Loucy (cell line): ENCODE results near the gene ZC3HAV1.

ENCODE experiments used
- H2AFZ ChIP-seq: fragments of 200-600 bp; sonication (generic); 2 replicates; pipeline ENCODE4 v1.6.0; 2016; ENCODE audit warnings: antibody characterized with exemption, mild to moderate bottlenecking, low read length, moderate library complexity
- H3F3A ChIP-seq: fragments of 200-600 bp; 2 replicates; pipeline ENCODE4 v1.6.0; 2016; ENCODE audit warnings: antibody characterized with exemption, low read depth, mild to moderate bottlenecking
- H3K27me3 ChIP-seq: fragments of 200-600 bp; sonication (generic); 2 replicates; pipeline ENCODE4 v1.6.1; 2014; ENCODE audit warnings: low read length, mild to moderate bottlenecking; ENCODE audit not compliant: insufficient read depth, poor library complexity, severe bottlenecking
- H3K36me3 ChIP-seq: fragments of 200-600 bp; sonication (generic); 2 replicates; pipeline ENCODE4 v1.6.1; 2016; ENCODE audit warnings: low read length; ENCODE audit not compliant: insufficient read depth
- H3K4me1 ChIP-seq: fragments of 200-600 bp; sonication (generic); 2 replicates; pipeline ENCODE4 v1.5.1; 2014; ENCODE audit warnings: low read length, mild to moderate bottlenecking; ENCODE audit not compliant: insufficient read depth, poor library complexity, severe bottlenecking
- H3K4me2 ChIP-seq: fragments of 200-600 bp; sonication (generic); 2 replicates; pipeline ENCODE4 v1.6.0; 2014; ENCODE audit warnings: antibody characterized with exemption, low read length, low read depth, mild to moderate bottlenecking; ENCODE audit not compliant: poor library complexity, severe bottlenecking
- H3K4me3 ChIP-seq: fragments of 200-600 bp; sonication (generic); 2 replicates; pipeline ENCODE4 v1.5.1; 2014; ENCODE audit warnings: low read length, mild to moderate bottlenecking, mixed read lengths; ENCODE audit not compliant: poor library complexity, severe bottlenecking
- H3K79me2 ChIP-seq: fragments of 200-600 bp; sonication (generic); 2 replicates; pipeline ENCODE4 v1.6.1; 2014; ENCODE audit warnings: low read length; ENCODE audit not compliant: insufficient read depth
- H3K9ac ChIP-seq: fragments of 200-600 bp; sonication (generic); 2 replicates; pipeline ENCODE4 v1.6.0; 2014; ENCODE audit warnings: mild to moderate bottlenecking, low read depth, low read length, moderate library complexity; ENCODE audit not compliant: poor library complexity, severe bottlenecking
- H3K9me2 ChIP-seq: fragments of 200-600 bp; sonication (generic); replicated peaks from 2 replicates; pipeline ENCODE4 v1.6.1; 2016; ENCODE audit warnings: low read depth, low read length, mixed read lengths
- H3K9me3 ChIP-seq: fragments of 200-600 bp; sonication (generic); 2 replicates; pipeline ENCODE4 v1.6.1; 2014; ENCODE audit warnings: mild to moderate bottlenecking, antibody characterized with exemption, low read length, low read depth; ENCODE audit not compliant: insufficient read depth
- H4K20me1 ChIP-seq: fragments of 200-600 bp; sonication (generic); 2 replicates; pipeline ENCODE4 v1.6.0; 2014; ENCODE audit warnings: antibody characterized with exemption, low read length, mild to moderate bottlenecking; ENCODE audit not compliant: insufficient read depth, poor library complexity, severe bottlenecking
- CTCF ChIP-seq: fragments of 200-600 bp; sonication (generic); conservative IDR thresholded peaks from 2 replicates; pipeline ENCODE4 v1.5.1; 2014; ENCODE audit warnings: mild to moderate bottlenecking, antibody characterized with exemption, low read length
- EZH2phosphoT487 ChIP-seq: fragments of 200-600 bp; IDR thresholded peaks from 2 replicates; pipeline ENCODE4 v1.6.1; 2018; ENCODE audit warnings: antibody characterized with exemption, mild to moderate bottlenecking, moderate library complexity, borderline replicate concordance

ZC3HAV1 gene

GRCh38 chr7:139051655-139052054 lies 57.9 kb downstream of the ZC3HAV1 start:
- Histone ChIP-seq H4K20me1 (peaks cover 3% of the 10 kb centered on the region), H3K9me2 (no peaks in the 10 kb centered on the region), H3K9me3 (no peaks in the 10 kb centered on the region), H3F3A (no peaks in the 10 kb centered on the region), H3K4me1 (no peaks in the 10 kb centered on the region), H3K9ac (no peak overlapping the region), H3K79me2 (no peaks in the 10 kb centered on the region; the same call in 1 of the 2 replicates), H3K4me3 (no peak overlapping the region), H2AFZ (no peak overlapping the region), H3K36me3 (peaks cover 94% of the 10 kb centered on the region), H3K4me2 (no peak overlapping the region), H3K27me3 (no peaks in the 10 kb centered on the region)
- TF ChIP-seq CTCF: no peak
- no peak for TF ChIP-seq EZH2phosphoT487

GRCh38 chr7:139049936-139050335 lies 59.6 kb downstream of the ZC3HAV1 start:
- peaks cover 89% of the 10 kb centered on the region for H3K36me3 ChIP-seq

GRCh38 chr7:139049111-139049510 lies 60.4 kb downstream of the ZC3HAV1 start:
- H2AFZ ChIP-seq: no peak overlapping the region
- H3K4me1 ChIP-seq: peaks cover 19% of the 10 kb centered on the region
- no peak overlapping the region for H3K9ac ChIP-seq
- H3K9me3 ChIP-seq: no peaks in the 10 kb centered on the region
- no peak overlapping the region for H3K4me2 ChIP-seq
- H3K4me3 ChIP-seq: no peak overlapping the region
- TF ChIP-seq CTCF: no peak
- no peak for TF ChIP-seq EZH2phosphoT487
- peaks cover 14% of the 10 kb centered on the region for H4K20me1 ChIP-seq
- no peaks in the 10 kb centered on the region; the same call in 1 of the 2 replicates for H3K79me2 ChIP-seq
- H3K27me3 ChIP-seq: no peaks in the 10 kb centered on the region
- H3K36me3 ChIP-seq: peaks cover 80% of the 10 kb centered on the region
- peaks cover 11% of the 10 kb centered on the region for H3F3A ChIP-seq
- H3K9me2 ChIP-seq: no peaks in the 10 kb centered on the region

More at GRCh38 chr7:139049936-139050335, 59.6 kb downstream of the ZC3HAV1 start:
- no peak overlapping the region for H3K4me2 ChIP-seq
- H3K9ac ChIP-seq: no peak overlapping the region
- no peaks in the 10 kb centered on the region for H3K9me3 ChIP-seq
- TF ChIP-seq EZH2phosphoT487 (no peak), CTCF (no peak)
- no peaks in the 10 kb centered on the region for H3K27me3 ChIP-seq
- H3K79me2 ChIP-seq: no peaks in the 10 kb centered on the region; the same call in 1 of the 2 replicates
- peaks cover 7% of the 10 kb centered on the region for H3F3A ChIP-seq
- H3K9me2 ChIP-seq: no peaks in the 10 kb centered on the region
- no peak overlapping the region for H3K4me3 ChIP-seq
- peaks cover 11% of the 10 kb centered on the region for H3K4me1 ChIP-seq
- H4K20me1 ChIP-seq: peaks cover 6% of the 10 kb centered on the region
- no peak overlapping the region for H2AFZ ChIP-seq
